H1 (cell line): Measurements from ENCODE around the gene SLC25A36. TPM values are rescaled to one million over a fixed set of nuclear protein-coding genes. Genes with fewer than 3 reads are reported as not detected.

Experiments used
- BCL11A ChIP-seq, 2 experiments: IDR thresholded peaks; one replicate each; pipeline ENCODE4 v1.6.1; 2011; ENCODE audit warnings: low read depth in 2 of 2, low read length in 2 of 2, mild to moderate bottlenecking in 2 of 2
- POLR2AphosphoS5 ChIP-seq: IDR thresholded peaks from 2 replicates; pipeline ENCODE4 v1.6.1; 2011; ENCODE audit warnings: low read depth, low read length
- RAD21 ChIP-seq, 2 experiments: IDR thresholded peaks in 1 of 2; conservative IDR thresholded peaks in 1 of 2; 2 replicates each; pipeline ENCODE4 v1.6.1; 2011; ENCODE audit warnings: low read depth in 2 of 2, low read length in 2 of 2, improper control_type of control experiment in 1 of 2, inconsistent platforms in 1 of 2, mild to moderate bottlenecking in 1 of 2, moderate library complexity in 1 of 2
- SP4 ChIP-seq: IDR thresholded peaks from 2 replicates; pipeline ENCODE4 v1.6.1; 2012; ENCODE audit warnings: low read length, inconsistent platforms
- TBP ChIP-seq: IDR thresholded peaks from 2 replicates; pipeline ENCODE4 v1.6.1; 2011; ENCODE audit warnings: low read depth, low read length, improper control_type of control experiment
- ZNF274 ChIP-seq: IDR thresholded peaks from 2 replicates; pipeline ENCODE4 v1.7.0; 2012; ENCODE audit warnings: low read length, borderline replicate concordance; ENCODE audit errors: extremely low read depth
- polyA plus RNA-seq, 7 experiments: library from polyadenylated mRNA; depleted of rRNA in 3 of 7; stranded (reverse) in 5 of 7; unstranded in 2 of 7; fragments of >200 nt in 5 of 7; fragments of 200-250 nt in 2 of 7; gene quantifications; 1 replicate in 5 of 7; 2 replicates in 1 of 7; 4 replicates in 1 of 7; pipeline versions ENCODE4 v1.2.1 to v1.2.3, GENCODE V29; 2011 to 2013; ENCODE audit warnings: missing spikeins in 2 of 7, mixed read lengths in 2 of 7
- total RNA-seq: library from RNA; stranded (reverse); fragmentation: NEBNext Ultra II Directional; extraction: Animal tissue kit (Norgen Biotek cat#: 25700); gene quantifications from 2 replicates; pipeline ENCODE4 v1.2.1, GENCODE V29; 2021
- TF ChIP-seq, protein P1 (sequence below): IDR thresholded peaks from 2 replicates; pipeline ENCODE4 v1.6.1; 2012; ENCODE audit warnings: low read length, inconsistent platforms
- TF ChIP-seq, protein P2 (sequence below): fragments of 300-600 bp; sonication (generic); IDR thresholded peaks from 2 replicates; pipeline ENCODE4 v1.7.1; 2012; ENCODE audit warnings: low read length, moderate library complexity, mild to moderate bottlenecking, inconsistent platforms; ENCODE audit not compliant: insufficient replicate concordance

The SLC25A36 gene
- total and polyA plus RNA-seq, 2 of the 8 experiments (the other 6 are each of a cell fraction or from before 2014, with no cell fraction given): 42.9 to 71.8 TPM

- no peak for TF ChIP-seq BCL11A (IDR thresholded peaks at IDR 0.05; ENCODE audit: low read depth in 2 of 2, low read length in 2 of 2)
- TF ChIP-seq, protein P1, sequence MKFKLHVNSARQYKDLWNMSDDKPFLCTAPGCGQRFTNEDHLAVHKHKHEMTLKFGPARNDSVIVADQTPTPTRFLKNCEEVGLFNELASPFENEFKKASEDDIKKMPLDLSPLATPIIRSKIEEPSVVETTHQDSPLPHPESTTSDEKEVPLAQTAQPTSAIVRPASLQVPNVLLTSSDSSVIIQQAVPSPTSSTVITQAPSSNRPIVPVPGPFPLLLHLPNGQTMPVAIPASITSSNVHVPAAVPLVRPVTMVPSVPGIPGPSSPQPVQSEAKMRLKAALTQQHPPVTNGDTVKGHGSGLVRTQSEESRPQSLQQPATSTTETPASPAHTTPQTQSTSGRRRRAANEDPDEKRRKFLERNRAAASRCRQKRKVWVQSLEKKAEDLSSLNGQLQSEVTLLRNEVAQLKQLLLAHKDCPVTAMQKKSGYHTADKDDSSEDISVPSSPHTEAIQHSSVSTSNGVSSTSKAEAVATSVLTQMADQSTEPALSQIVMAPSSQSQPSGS: no peak
- TF ChIP-seq, protein P2, sequence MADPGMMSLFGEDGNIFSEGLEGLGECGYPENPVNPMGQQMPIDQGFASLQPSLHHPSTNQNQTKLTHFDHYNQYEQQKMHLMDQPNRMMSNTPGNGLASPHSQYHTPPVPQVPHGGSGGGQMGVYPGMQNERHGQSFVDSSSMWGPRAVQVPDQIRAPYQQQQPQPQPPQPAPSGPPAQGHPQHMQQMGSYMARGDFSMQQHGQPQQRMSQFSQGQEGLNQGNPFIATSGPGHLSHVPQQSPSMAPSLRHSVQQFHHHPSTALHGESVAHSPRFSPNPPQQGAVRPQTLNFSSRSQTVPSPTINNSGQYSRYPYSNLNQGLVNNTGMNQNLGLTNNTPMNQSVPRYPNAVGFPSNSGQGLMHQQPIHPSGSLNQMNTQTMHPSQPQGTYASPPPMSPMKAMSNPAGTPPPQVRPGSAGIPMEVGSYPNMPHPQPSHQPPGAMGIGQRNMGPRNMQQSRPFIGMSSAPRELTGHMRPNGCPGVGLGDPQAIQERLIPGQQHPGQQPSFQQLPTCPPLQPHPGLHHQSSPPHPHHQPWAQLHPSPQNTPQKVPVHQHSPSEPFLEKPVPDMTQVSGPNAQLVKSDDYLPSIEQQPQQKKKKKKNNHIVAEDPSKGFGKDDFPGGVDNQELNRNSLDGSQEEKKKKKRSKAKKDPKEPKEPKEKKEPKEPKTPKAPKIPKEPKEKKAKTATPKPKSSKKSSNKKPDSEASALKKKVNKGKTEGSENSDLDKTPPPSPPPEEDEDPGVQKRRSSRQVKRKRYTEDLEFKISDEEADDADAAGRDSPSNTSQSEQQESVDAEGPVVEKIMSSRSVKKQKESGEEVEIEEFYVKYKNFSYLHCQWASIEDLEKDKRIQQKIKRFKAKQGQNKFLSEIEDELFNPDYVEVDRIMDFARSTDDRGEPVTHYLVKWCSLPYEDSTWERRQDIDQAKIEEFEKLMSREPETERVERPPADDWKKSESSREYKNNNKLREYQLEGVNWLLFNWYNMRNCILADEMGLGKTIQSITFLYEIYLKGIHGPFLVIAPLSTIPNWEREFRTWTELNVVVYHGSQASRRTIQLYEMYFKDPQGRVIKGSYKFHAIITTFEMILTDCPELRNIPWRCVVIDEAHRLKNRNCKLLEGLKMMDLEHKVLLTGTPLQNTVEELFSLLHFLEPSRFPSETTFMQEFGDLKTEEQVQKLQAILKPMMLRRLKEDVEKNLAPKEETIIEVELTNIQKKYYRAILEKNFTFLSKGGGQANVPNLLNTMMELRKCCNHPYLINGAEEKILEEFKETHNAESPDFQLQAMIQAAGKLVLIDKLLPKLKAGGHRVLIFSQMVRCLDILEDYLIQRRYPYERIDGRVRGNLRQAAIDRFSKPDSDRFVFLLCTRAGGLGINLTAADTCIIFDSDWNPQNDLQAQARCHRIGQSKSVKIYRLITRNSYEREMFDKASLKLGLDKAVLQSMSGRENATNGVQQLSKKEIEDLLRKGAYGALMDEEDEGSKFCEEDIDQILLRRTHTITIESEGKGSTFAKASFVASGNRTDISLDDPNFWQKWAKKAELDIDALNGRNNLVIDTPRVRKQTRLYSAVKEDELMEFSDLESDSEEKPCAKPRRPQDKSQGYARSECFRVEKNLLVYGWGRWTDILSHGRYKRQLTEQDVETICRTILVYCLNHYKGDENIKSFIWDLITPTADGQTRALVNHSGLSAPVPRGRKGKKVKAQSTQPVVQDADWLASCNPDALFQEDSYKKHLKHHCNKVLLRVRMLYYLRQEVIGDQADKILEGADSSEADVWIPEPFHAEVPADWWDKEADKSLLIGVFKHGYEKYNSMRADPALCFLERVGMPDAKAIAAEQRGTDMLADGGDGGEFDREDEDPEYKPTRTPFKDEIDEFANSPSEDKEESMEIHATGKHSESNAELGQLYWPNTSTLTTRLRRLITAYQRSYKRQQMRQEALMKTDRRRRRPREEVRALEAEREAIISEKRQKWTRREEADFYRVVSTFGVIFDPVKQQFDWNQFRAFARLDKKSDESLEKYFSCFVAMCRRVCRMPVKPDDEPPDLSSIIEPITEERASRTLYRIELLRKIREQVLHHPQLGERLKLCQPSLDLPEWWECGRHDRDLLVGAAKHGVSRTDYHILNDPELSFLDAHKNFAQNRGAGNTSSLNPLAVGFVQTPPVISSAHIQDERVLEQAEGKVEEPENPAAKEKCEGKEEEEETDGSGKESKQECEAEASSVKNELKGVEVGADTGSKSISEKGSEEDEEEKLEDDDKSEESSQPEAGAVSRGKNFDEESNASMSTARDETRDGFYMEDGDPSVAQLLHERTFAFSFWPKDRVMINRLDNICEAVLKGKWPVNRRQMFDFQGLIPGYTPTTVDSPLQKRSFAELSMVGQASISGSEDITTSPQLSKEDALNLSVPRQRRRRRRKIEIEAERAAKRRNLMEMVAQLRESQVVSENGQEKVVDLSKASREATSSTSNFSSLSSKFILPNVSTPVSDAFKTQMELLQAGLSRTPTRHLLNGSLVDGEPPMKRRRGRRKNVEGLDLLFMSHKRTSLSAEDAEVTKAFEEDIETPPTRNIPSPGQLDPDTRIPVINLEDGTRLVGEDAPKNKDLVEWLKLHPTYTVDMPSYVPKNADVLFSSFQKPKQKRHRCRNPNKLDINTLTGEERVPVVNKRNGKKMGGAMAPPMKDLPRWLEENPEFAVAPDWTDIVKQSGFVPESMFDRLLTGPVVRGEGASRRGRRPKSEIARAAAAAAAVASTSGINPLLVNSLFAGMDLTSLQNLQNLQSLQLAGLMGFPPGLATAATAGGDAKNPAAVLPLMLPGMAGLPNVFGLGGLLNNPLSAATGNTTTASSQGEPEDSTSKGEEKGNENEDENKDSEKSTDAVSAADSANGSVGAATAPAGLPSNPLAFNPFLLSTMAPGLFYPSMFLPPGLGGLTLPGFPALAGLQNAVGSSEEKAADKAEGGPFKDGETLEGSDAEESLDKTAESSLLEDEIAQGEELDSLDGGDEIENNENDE: no peak
- peak; percentile 97 for TF ChIP-seq POLR2AphosphoS5
- no peak for TF ChIP-seq ZNF274
- TF ChIP-seq TBP: peak; percentile 35; the same call in 1 of the 2 replicates
- no peak for TF ChIP-seq RAD21 (IDR thresholded peaks at IDR 0.05 in 1 of 2, conservative IDR thresholded peaks at IDR 0.05 in 1 of 2; ENCODE audit: low read depth in 2 of 2, low read length in 2 of 2)
- TF ChIP-seq SP4: no peak
Observed at GRCh38 chr3:140942221-140943104, 827 bp downstream of the SLC25A36 start (continued).
